Spinal cord (tissue), 10 donors: Measurements from ENCODE around the gene HERC2. TPM values are rescaled to one million over a fixed set of nuclear protein-coding genes. Genes with fewer than 3 reads are reported as not detected.
"Not testable (repeated sequence)": the region's sequence is repeated elsewhere in the genome, so short reads cannot be mapped to it uniquely, and the experiment has no call there.

Experiments used
- DNase-seq, 6 donors: peaks; one replicate each; pipeline versions ENCODE4 v3.0.0 to v3.0.0-alpha.2; 2013 to 2015; ENCODE audit warnings: low spot score in 6 of 6, low read depth in 4 of 6
- H3K27ac ChIP-seq: one replicate; pipeline ENCODE4 v1.5.1; 2013; ENCODE audit warnings: low read depth, low read length, control low read depth
- H3K27me3 ChIP-seq: one replicate; pipeline ENCODE4 v1.6.1; 2013; ENCODE audit warnings: low read length; ENCODE audit not compliant: control insufficient read depth, insufficient read depth
- H3K36me3 ChIP-seq: one replicate; pipeline ENCODE4 v1.6.1; 2013; ENCODE audit warnings: low read length; ENCODE audit not compliant: control insufficient read depth, insufficient read depth
- H3K4me1 ChIP-seq: one replicate; pipeline ENCODE4 v1.6.1; 2013; ENCODE audit warnings: low read length; ENCODE audit not compliant: control insufficient read depth, insufficient read depth
- H3K4me3 ChIP-seq: one replicate; pipeline ENCODE4 v1.5.1; 2013; ENCODE audit warnings: low read depth, low read length, control low read depth
- H3K9me3 ChIP-seq: one replicate; pipeline ENCODE4 v1.6.1; 2013; ENCODE audit warnings: low read length; ENCODE audit not compliant: control insufficient read depth, insufficient read depth
- WGBS: methylation state at CpG from one replicate; pipeline ENCODE4 v1.1.5; 2013; ENCODE audit warnings: missing lambda C conversion rate; ENCODE audit not compliant: insufficient coverage; 5-methylcytosine and 5-hydroxymethylcytosine counted together
- polyA plus RNA-seq, 2 donors: library from polyadenylated mRNA; unstranded; fragments of 120-200 nt; gene quantifications; one replicate each; pipeline ENCODE4 v1.2.1, GENCODE V29; 2013; ENCODE audit not compliant: insufficient read length in 2 of 2
- total RNA-seq, 2 donors: library from RNA; depleted of rRNA in 1 of 2; stranded (reverse); fragments of 120-200 nt in 1 of 2; fragments of >200 nt in 1 of 2; gene quantifications; one replicate each; pipeline versions ENCODE4 v1.2.3 to v1.2.4, GENCODE V29; 2013 to 2014
- donor health status: healthy.

HERC2 gene
- total and polyA plus RNA-seq, 4 donors = 62.9 to 96.2 (median 78.5) TPM

GRCh38 chr15:28215521-28215920 is 106.5 kb downstream of the HERC2 start:
- WGBS = no CpG with 5 or more reads among the region's 14 CpGs
- not testable (repeated sequence) for H3K9me3 ChIP-seq, DNase-seq, H3K4me1 ChIP-seq, H3K4me3 ChIP-seq, H3K27me3 ChIP-seq, H3K27ac ChIP-seq
- H3K36me3 ChIP-seq = peaks cover 48% of the 10 kb centered on the region

- H3K27me3 ChIP-seq, H3K27ac ChIP-seq, H3K9me3 ChIP-seq, H3K4me1 ChIP-seq, DNase-seq, H3K4me3 ChIP-seq: not testable (repeated sequence)
- 96% methylated on average over 30 of the region's 39 CpGs for WGBS
- peaks cover 40% of the 10 kb centered on the region for H3K36me3 ChIP-seq
Observed at GRCh38 chr15:28214006-28214790, 107.8 kb downstream of the HERC2 start.

GRCh38 chr15:28213393-28213792 is 108.6 kb downstream of the HERC2 start:
- not testable (repeated sequence) for H3K4me1 ChIP-seq, H3K9me3 ChIP-seq, H3K4me3 ChIP-seq, H3K27ac ChIP-seq, H3K27me3 ChIP-seq, DNase-seq
- WGBS = 88% methylated on average over 5 of the region's 8 CpGs
- peaks cover 38% of the 10 kb centered on the region for H3K36me3 ChIP-seq

GRCh38 chr15:28208583-28208982 is 113.4 kb downstream of the HERC2 start:
- H3K4me1 ChIP-seq = no peaks in the 10 kb centered on the region
- H3K36me3 ChIP-seq = peaks cover 15% of the 10 kb centered on the region
- no peak overlapping the region for H3K4me3 ChIP-seq
- peak in 1 of 6 donors; percentile 30 for DNase-seq
- 62% methylated on average over 5 of the region's 6 CpGs for WGBS
- no peak overlapping the region for H3K27ac ChIP-seq
- no peaks in the 10 kb centered on the region for H3K27me3 ChIP-seq
- H3K9me3 ChIP-seq = no peaks in the 10 kb centered on the region

- peaks cover 15% of the 10 kb centered on the region for H3K36me3 ChIP-seq
- H3K9me3 ChIP-seq, H3K4me1 ChIP-seq, H3K27ac ChIP-seq, H3K27me3 ChIP-seq, H3K4me3 ChIP-seq, DNase-seq: not testable (repeated sequence)
- no CpG with 5 or more reads among the region's 10 CpGs for WGBS
Observed at GRCh38 chr15:28205640-28206039, 116.3 kb downstream of the HERC2 start.

- WGBS = 85% methylated on average over 5 of the region's 18 CpGs
- H3K27ac ChIP-seq, H3K4me3 ChIP-seq, H3K4me1 ChIP-seq, H3K9me3 ChIP-seq, H3K27me3 ChIP-seq, DNase-seq: not testable (repeated sequence)
- H3K36me3 ChIP-seq = peaks cover 13% of the 10 kb centered on the region
Observed at GRCh38 chr15:28203055-28203828, 118.7 kb downstream of the HERC2 start.

- not testable (repeated sequence) for H3K9me3 ChIP-seq, H3K4me1 ChIP-seq, H3K27me3 ChIP-seq, H3K27ac ChIP-seq, DNase-seq, H3K4me3 ChIP-seq
- WGBS = 88% methylated on average over 2 of the region's 23 CpGs
- H3K36me3 ChIP-seq = peaks cover 13% of the 10 kb centered on the region
Observed at GRCh38 chr15:28202124-28202523, 119.9 kb downstream of the HERC2 start.

GRCh38 chr15:28198215-28198614 is 123.8 kb downstream of the HERC2 start:
- not testable (repeated sequence) for H3K9me3 ChIP-seq, H3K27ac ChIP-seq, H3K4me3 ChIP-seq, DNase-seq, H3K27me3 ChIP-seq, H3K4me1 ChIP-seq
- no CpG with 5 or more reads among the region's 2 CpGs for WGBS
- peaks cover 19% of the 10 kb centered on the region for H3K36me3 ChIP-seq

GRCh38 chr15:28197694-28198093 is 124.3 kb downstream of the HERC2 start:
- no CpG with 5 or more reads among the region's 4 CpGs for WGBS
- H3K27me3 ChIP-seq, DNase-seq, H3K4me3 ChIP-seq, H3K4me1 ChIP-seq, H3K9me3 ChIP-seq, H3K27ac ChIP-seq: not testable (repeated sequence)
- peaks cover 19% of the 10 kb centered on the region for H3K36me3 ChIP-seq

GRCh38 chr15:28196581-28196980 is 125.4 kb downstream of the HERC2 start:
- H3K36me3 ChIP-seq = peaks cover 15% of the 10 kb centered on the region
- not testable (repeated sequence) for H3K4me1 ChIP-seq, H3K4me3 ChIP-seq, H3K27ac ChIP-seq, H3K27me3 ChIP-seq, H3K9me3 ChIP-seq, DNase-seq
- WGBS = no CpG with 5 or more reads among the region's 5 CpGs
